GM18868 (cell line): ENCODE measurements around the gene KLHL29.

Experiments
- ATAC-seq: cut with Tn5 transposase; IDR thresholded peaks from one replicate; pipeline ENCODE4 v1.9.1; 2021; ENCODE audit warnings: mild to moderate bottlenecking, moderate library complexity; ENCODE audit not compliant: unreplicated experiment

Gene KLHL29

GRCh38 chr2:23420840-23421476, 36.0 kb downstream of the KLHL29 start:
- no peak for ATAC-seq

GRCh38 chr2:23422089-23423061, 37.4 kb downstream of the KLHL29 start:
- ATAC-seq = no peak

DNA sequence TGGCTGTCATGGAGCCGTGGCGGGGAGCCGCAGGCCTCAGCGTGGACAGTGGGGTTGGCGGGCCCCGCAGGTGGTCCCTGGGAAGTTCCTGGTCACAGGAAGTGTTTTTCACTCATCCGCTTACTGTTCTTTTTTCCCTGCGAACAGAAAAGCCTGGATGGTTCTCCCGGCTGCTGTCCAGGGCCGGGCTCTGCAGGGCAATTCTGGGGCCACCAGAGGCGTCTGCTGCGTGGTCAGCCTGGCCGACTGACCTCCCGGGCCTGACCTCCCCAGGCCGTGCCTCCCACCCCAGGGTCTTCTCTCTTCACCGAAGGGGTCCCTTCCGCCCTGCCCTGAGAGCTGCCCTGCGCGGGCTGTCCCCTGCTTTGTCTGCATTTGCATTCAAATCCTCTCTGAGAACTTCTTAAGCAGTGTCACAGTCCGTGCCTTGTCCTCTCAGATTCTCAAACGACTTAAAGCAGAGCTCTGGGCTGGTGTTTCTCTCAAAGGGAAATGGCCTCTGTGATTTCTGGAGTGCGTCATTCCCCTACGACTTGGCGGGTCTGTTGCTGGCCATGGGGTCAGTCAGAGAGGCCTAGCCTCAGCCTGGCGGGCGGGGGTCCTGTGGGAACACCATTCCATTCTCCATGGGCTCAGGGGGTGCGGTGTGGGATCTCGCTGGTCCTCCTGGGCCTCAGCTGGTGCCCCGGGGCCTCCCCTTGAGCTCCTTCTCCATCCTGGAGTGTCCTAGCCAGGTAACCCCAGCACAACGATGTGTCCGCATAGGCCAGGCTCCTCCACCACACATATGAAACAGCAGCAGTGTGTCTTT, 38.3 kb downstream of the KLHL29 start:
- ATAC-seq = no peak

DNA sequence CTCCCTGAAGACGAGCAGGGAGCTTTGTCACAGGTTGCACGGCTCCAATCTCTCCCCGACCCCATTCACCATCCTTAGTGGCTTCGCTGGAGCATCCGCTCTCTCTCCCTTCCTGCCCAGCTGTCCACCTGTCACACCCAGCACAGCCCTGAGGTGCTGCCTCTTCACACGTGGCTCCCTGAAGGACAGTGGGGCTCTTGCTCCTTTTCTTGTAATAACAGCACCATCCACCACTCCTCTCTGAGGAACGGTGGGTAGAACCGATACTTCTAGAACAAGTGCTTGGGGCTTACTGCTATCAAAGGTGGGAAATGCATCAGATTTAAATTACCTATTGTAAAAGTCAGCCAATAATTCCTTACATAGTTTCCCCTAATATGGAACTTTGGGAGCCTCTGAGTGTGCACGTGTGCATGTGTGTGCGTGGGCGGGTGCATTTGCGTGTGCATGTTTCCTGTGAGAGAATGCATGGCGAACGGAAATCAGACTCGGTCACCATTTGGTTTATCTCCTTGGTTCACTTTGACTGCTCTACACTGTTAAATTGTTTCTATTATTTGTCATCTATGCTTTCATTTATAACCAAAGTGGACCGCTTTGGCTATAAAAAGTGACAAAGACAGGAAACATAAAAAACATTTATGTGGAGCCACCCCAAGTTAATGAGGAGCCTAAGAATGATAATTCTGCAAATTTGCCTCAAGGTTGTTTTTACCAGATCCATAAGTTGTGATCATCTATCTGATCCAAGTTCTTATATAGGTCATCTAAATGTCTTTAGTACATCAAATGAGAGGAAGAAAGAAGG, 39.1 kb downstream of the KLHL29 start:
- ATAC-seq = no peak

- ATAC-seq = no peak
Measured at GRCh38 chr2:23425338-23425871, 40.4 kb downstream of the KLHL29 start.

- no peak for ATAC-seq
Measured at GRCh38 chr2:23425885-23426262, 40.9 kb downstream of the KLHL29 start.

DNA sequence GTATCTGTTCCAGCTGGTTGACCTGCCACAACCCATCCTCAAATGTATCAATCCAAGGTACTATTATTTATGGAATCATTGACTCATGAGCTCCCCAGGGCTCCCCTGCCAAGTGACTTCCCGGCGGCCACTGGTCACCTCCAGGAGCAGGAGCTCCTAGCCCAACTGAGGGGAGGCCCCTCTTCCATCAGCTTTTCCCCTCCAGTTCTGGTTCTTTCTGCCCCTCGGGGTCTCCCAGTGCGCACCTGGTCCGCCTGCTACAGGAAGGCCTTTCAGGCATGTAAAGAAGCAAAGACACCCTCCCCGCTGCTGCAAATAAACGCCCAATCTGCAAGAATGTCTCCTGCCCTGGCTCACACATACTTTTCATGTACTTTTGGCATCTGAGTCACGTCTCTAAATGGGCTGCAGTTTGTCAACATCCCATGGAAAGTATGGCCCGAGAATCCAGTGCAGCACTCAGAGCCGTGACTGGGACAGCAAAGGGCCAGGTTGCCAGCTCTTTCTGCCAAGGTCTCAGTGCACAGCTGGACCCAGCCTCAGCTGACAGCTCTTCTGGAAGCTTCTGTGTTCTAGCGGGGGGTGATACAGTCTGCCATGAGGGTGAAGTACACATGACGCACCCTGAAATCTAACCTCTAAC, 41.4 kb downstream of the KLHL29 start:
- ATAC-seq = no peak

DNA sequence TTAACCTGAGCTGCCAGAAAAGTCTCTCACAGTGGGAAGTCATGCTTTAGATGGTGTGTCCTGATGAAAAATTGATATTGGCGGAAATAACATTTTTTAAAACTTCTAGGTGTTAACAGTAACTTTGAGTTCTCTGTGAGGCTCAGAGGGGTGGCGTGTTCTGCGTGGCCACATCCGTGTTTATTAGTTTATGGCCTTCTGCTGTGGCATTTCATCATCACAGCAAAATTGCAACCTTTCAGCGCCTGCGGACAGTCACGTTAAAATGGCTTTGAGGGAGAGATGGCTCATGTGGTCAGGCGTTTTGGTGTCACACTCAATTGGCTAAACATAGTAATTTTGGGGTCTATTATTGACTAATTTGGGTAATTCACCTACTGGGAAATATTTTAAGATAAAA, 42.4 kb downstream of the KLHL29 start:
- ATAC-seq = no peak

DNA sequence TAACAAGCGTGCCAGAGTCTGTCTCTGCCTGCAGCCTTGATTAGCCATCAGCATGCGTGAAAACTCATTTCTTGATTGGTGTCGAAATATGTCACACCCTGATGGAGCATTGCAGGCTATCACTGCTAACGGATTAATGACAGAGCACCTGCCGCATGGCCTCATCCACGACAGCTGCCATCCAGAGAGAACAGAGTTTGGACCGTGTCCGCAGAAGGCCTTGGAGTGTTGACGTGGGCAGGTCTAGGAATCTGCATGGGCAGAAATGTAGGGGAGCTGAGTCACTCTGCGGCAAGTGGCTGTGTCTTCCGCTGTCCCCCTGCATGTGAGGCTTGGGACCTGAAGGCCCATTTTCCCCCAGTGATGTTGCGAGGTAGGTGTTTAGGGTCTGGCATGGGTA, 43.0 kb downstream of the KLHL29 start:
- no peak for ATAC-seq

DNA sequence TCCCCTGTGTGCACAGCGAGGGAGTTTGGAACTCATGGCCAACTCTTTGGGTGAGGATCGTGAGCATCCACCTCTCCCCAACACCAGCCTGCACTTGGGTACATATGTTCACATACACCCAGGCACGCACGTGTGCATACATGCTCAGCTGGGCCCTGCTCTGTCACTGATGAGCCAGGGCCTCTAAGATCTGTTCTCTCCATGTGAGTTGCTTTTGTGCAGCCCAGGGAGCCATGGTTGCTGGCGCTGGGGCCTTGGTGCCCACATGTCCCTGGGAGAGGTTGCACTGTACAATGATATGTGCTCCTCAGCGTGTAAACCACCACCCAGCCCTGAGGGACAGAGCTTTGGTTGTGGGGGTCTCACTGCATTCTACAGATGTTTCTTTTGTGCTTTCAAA, 44.1 kb downstream of the KLHL29 start:
- no peak for ATAC-seq

- no peak for ATAC-seq
Measured at GRCh38 chr2:23430263-23430662, 45.3 kb downstream of the KLHL29 start.

- ATAC-seq = no peak
Measured at GRCh38 chr2:23432531-23432930, 47.6 kb downstream of the KLHL29 start.

DNA sequence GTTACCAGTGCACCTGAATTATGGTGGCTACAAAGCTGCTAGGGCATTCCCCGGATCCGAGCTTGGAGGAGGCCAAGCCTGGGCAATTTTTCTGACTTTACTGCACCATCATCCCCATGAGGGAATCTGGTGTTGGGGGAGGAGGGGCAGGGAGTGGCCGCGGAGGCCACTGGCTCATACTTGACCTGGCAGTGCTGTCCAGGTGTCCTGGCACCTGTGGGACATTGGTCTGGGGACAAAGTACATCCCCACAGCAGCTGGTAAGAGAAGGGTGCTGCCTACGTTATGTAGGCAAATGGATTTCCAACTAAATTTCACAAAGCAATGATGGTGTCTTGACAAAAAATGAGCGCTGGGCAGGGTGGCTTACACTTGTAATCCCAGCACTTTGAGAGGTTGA, 48.3 kb downstream of the KLHL29 start:
- no peak for ATAC-seq

- ATAC-seq = no peak
Measured at GRCh38 chr2:23434721-23435121, 49.7 kb downstream of the KLHL29 start.

- ATAC-seq = no peak
Measured at GRCh38 chr2:23435250-23436035, 50.5 kb downstream of the KLHL29 start.

DNA sequence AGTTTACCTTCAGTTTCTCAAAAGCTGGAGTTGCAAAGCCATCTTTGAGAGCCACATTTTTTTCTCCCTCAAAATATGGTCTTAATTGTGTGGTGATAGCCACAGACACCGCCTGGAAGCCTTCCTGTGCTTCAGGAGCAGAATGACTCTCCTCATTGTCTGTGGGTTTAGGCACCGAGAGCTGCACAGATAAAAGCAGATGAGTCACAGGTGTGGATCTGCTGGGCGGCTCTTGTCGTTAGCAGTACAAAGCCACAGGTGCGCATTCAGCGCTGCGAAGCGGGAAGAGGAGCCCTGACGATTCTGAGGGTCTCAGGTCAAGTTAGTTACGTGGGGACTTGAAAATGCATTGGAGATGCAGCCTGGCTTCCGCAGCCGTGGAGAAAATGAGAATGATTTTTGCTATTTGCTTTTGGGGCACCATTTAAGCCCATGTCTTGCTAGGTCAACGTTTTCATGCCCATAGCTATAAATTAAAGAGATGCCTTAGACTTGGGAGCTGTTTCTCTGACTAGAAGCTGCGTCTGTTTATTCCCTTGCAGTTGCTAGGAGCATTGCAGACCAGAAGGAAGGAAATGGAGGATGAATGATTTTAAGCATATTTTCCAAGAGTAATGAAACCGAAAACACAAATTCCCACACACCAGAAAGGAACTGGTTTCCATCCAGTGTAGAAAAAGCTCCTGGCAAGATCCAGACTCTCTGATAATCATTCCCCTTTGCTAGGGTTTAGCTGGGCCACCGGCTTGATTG, 51.5 kb downstream of the KLHL29 start:
- no peak for ATAC-seq

DNA sequence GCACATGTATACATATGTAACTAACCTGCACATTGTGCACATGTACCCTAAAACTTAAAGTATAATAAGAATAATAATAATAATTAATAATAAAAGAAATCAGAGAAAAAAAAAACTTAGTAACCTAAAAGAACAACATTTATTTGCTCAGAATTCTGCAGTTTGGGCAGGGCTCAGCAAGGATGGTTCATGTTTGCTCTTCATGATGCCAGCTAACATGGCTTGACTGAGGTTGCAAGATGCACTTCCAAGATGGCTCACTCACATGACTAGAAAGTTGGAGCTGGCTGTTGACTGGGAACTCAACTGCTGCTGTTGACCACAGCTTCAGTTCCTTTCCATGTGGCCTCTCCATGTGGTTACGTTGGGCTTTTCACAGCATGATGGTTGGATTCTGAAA, 56.4 kb downstream of the KLHL29 start:
- ATAC-seq = no peak

GRCh38 chr2:23445450-23445868, 60.5 kb downstream of the KLHL29 start:
- ATAC-seq = peak; percentile 44
